ENCODE measurements around the gene TAX1BP1.
A peak's percentile ranks its signal among the peaks of the same experiment; 100 is the strongest.

Gene TAX1BP1

DNA sequence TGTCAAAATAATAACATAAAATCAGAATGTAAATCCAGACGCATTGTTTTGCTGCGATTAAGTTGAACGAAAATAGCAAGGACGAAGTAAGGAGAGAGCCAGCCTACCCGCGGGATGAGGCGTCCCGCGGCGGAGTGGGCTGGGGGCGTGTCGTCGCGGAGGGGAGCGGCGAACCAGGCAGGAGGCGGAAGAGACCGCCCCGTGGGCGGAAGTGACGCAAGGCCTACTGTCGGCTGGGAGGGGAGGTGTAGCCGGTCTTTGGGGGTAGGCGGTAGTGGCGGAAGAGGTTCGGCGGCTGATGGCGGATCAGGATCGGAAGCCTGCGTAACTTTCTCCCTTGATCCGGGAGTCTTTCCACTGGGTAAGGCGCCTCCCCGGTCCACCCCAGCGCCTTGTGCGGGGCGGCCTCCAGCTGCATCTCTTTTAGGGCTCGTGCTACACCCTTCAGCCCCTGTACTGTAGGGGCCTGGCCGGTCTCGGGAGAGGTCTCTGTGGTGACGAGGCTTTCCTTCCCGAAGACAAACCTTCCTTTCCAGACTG is at the start of gene TAX1BP1:
Gene TAX1BP1 (plus strand): TSS at position 254 of the 540 bp plus-strand sequence. CDS start 8,363 bp downstream, outside the sequence.
- DNase-seq, result peak; percentile 86 to 94 (median 93)

DNA sequence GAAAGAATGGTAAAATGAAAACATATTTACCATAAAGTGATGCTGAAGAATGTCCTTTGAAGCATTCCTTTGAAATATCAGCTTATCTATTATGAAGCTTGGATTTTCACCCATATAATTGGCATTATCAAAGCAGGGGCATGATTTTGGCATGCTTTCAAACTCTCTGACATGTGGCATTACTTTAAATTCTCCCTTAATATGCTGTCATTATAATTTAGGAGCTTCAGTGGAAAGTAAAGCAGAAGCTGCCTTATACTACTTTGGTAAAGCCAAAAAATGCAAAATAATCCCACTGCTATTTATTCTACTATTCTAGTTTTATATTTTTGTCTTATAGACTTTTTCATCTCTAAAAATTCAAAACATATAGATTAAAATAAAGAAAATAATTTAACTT is 49.3 kb upstream of the TAX1BP1 start:
- DNase-seq, result no peak

DNA sequence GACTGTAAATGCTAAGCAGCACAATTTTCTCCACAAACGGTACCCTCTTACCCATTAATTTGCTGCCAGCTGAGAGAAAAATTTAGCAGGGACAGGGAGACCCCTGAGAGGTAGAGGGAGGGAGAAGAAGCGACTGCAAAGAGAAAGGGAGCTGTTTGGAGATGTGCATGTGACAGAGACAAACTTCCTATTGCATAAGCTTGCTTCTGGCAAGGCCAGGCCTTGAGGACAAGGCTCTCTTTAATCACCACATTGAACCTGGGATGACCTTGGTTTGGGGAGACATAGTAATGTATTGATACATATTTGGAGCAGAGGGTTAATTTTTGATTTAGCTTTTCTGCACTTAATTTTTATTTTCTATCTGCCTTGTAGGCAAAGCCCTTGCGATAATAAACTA is 46.2 kb upstream of the TAX1BP1 start:
- no peak for DNase-seq

DNA sequence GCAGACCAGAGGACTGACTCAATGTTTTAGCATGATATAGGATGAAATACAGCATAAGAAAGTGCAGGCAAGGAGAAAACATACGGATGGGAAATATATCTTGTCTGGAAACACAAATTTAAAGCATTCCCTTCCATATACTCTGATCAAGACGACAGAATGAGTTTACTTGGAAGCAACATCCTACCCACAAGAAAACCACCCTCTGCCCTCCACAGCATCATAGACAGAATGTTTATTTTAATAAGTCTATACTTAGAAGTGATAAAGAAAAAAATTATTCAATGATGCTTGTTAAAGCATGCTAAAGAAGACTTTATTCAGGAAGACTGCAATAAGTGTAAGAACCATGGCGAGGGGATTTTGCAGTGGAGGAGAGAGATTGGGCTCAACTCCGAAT is 44.9 kb upstream of the TAX1BP1 start:
- no peak for DNase-seq

DNA sequence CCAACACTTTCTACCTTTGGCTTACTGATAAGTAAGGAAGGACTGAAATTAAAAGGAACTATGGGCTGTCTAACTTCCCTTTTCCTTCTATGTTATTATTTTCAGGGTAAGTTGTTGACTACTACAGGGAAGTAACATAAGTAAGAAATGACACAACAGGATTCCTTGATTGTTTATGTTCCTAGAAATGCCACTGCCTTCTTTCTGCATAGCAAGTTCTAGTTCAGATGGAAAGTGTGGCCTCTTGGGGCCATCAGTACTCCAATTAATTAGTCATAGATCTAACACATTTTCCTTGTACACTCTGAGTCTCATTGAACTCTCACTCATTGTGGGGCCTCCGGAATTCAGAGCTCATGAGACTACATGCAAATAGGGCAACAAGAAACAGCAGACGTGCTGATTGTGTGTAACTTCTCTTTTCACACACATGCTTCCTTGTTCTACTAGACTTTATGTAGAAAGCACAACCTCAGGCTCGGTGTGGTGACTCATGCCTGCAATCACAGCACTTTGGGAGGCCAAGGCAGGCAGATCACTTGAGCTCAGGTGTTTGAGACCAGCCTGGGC is 42.0 kb upstream of the TAX1BP1 start:
- DNase-seq, result no peak

DNA sequence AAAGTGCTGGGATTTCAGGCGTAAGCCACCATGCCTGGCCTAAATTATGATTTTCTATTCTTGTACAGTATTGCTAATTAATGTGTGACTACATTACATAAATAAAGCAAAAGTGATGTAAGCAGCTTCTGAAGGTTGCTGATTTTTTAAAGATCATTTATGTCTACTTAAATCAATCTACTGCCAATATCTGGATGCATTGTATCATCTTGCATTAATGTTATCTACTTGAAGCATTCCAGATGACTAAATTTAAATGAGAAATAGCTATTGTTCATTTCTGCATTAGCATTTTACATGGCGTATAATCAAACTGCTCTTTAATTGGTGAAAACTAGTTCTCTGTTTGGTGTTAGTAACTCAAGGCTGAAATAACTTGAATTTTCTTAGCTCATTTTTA is 40.2 kb upstream of the TAX1BP1 start:
- no peak for DNase-seq

DNA sequence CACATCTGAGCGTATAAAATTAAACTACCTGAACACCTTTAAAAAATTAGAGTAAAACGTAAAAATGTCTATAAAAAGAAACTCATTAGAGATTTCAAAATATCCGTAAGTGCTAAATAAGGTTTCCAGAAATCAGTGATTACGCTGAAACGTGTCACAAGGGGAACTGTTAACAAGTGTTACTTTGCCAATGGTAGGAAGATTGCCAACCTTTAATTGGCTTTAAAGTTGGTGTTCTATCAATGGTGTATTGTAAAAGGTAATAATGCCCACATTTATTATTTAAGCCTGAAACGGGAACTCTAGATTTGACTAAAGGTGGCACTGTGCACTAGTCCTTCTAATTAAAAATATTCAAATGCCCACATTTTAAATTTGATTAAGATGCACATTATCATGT is 39.5 kb upstream of the TAX1BP1 start:
- DNase-seq, result no peak

DNA sequence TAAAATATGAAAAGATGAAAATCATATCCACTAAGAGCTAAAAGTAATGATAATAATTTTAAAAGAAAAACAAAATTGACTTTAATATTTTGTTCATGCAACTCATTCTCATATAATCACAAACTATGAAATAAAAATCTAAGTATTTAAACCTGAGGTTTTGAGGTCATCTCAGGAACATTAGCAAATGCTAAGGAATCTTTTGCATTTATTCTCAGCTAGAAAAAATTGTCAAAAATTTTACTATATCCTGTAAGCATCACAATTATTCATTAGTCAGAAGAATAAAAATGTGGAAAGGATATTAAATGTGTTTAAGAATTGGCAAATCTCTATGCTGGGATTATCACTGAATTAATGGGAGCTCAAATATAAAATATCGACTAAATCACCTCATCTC is 36.8 kb upstream of the TAX1BP1 start:
- DNase-seq, result no peak

DNA sequence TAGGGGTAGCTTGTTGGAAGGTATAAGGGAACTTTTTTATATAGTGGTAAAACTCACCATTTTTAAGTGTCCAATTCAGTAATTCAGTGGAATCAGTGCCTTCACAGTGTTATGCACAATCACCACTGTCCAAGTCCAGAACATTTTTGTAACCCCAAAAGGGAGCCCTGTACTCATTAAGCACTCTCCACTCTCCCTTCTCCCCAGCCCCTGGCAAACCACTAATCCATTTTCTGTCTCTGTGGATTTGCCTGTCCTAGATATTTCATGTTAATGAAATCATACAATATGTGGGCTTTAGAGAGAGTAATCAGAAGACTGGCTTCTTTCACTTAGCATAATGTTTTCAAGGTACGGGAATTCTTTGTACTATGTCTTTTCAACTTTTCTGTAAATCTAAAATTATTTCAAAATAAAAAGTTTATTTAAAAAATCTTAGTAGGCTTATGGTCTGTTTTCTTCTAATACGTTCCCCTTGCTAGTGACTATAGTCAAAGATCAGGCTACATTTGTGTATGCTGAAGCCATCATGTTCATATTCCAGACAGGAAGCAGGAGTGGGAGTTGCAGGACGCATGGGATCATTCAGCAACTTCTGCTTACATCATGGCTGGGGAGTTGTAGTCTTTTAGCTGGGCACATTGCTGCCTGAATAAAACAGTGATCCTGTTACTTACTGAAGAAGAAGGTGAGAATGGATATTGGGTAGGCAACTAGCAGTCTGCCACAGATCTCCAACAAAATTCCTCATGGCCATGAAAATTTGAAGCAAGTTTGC is 35.4 kb upstream of the TAX1BP1 start:
- no peak for DNase-seq

DNA sequence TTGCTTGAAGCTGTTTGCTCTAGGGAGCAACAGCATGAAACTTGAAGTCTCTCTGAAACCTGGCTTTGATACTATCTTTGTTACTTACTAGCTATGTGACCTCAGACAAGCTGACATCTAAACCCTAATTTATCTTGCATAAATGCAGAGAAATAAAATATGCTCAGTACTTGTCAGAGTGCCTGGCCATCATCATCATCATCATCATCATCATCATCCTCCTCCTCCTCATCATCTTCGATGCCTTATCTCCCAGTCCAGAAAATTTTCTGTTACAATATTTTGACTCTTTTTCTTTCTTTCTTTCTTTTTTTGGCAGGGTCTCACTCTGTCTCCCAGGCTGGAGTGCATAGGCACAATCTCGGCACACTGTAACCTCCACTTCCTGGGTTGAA is 34.8 kb upstream of the TAX1BP1 start:
- DNase-seq, result no peak

DNA sequence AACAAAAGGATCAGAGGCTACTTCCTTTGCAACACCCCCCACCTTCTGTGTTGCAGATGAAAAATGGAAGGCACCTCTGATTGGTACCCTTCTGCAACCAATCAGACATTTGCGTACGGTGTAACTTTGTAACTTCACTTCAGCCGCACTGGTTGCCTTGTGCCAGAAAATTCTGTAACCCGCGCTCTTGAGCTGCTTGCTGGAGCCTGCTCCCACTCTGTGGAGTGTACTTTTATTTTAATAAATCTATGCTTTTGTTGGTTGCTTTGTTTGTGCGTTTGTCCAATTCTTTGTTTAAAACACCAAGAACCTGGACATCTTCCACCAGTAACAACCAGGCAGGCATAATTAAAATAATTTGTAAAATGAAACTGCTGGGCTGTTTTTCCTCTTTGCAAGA is 31.5 kb upstream of the TAX1BP1 start:
- no peak for DNase-seq

DNA sequence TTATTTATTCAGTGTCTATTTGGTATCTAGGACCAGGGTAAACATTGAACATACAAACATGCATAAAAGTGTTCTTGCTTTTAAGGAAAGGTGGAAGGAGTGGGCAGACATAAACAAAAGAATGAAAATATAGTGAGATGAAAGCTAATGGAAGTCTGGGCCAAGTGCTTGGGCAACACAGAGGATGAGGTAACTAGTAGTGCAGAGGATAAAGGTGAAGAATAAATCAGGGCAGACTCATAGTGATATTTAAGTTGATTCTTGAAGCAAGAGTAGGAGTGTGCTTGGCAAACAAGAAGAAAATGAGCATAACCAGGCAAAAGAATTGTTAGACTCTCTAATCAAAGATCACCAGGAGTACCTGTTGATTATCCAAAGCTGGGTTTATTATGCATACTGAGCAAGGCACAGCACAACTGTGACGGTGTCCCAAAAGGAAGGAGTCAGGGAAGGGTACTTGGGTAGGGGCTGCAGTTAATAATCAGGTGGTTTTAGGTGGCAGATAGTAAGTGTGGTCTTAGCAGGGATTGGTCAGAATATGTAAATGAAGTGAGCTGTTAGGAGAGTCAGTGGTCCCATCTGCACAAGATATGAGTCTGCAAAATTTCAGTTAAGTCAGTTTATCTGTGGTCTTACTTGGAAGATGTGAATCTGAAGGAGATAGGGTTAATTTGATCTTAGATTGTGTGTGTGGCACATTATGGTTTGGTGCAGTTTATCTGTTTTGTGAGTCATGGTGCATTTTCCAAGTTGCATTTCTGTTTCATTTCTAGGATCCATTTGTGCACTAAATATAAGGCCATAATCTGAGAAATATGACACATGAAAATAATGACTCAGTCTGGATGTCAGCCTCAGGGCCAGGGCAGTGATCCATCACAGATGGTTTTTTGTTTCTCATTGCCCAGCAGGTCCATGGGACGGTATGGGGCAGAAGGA is 30.6 kb upstream of the TAX1BP1 start:
- DNase-seq, result no peak

DNA sequence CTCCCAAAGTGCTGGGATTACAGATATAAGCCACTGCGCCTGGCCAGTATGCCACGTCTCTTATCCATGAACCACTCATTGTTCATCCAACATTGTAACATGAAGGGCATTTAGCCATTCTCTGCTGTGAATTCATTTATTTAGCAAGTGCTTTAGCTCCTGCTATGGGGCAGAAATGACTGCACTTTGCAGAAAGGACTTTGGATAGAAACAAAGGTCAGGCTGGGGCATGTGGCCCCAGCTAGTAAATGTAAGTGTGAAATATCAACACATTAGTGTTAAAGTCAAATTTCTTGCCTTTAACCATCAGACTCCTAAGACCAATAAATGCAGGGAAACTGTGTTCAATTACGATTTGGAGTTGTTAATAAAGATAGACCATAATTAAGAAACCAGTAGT is 27.7 kb upstream of the TAX1BP1 start:
- no peak for DNase-seq

DNA sequence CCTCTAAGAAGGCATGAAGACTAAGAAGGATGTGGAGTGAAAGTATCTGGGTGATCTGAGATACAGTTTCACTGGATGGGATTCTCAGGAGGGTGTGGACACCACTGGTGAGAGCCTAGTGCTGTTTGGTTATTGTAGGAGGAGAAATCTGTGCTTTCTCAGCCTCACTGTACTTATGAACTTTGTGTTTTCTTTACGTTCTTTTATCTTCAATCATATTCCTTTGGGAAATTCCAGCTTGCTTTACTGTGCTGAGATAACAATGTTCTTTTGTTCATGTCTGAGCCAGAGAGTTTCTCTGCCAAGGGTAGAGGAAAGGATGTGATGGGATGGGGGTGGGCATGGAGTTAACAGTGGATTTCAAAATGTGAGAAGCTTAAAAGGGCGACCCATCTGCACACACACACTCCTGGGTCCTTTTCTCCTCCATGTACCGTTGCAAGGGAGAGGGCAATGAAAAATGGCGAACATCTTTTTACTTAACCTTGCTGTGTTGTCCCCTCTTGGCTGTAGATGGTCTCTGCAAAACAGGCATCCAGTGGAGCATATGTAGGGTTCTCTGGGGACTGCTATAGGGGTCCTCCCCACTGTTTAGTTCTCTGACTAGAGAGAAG is 25.0 kb upstream of the TAX1BP1 start:
- no peak for DNase-seq

DNA sequence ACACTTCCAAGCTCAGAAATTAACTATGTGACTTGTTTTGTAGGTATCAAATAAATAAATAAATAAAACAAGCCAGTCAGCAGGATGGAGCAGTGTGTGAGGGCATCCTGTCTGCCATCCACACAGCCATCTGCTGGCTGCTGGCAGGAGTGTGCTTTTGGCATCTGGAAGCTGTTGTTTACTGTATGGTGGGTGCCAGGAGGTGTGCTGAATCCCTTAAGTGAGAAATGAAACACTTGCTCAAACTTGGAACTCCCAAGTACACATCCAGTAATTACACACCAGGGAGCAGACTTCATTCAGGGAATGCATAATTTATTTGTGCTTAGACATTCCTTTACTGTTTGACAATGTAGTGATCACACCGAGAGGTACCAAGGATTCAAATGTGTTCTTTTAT is 16.9 kb upstream of the TAX1BP1 start:
- no peak for DNase-seq

DNA sequence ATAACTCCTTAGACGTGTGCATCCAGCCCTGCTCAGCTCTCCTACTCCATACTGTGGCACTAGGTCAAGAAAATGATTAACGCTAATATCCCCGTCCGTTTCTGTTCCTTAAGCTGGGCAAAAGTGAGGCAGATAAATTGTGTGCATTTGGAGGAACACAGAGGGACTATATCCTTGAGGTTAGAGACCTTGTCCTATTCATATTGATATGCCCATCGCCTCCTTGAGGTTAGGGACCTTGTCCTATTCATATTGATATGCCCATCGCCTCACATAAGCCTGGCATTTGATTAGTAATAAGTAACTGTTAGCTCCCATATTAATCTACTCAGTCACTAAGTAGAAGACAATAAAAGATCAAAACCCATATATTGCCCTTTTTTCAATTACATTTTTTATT is 12.9 kb upstream of the TAX1BP1 start:
- DNase-seq, result no peak

DNA sequence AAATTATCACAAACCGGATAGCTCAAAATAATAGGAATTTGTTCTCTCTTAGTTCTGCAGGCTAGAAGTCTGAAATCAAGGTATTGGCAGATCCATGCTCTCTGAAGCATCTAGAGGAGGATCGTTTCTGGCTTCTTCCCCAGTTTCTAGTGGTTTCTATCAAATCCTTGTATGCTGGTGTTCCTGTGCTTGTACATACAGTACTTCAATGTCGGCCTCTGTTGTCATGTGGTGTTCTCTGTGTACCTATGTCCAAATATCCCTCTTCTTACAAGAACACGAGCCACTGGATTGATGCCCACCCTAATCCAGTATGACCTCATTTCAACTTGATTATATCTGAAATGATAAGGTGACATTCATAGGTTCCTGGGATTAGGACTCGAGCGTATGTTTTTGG is 9.8 kb upstream of the TAX1BP1 start:
- DNase-seq, result no peak

DNA sequence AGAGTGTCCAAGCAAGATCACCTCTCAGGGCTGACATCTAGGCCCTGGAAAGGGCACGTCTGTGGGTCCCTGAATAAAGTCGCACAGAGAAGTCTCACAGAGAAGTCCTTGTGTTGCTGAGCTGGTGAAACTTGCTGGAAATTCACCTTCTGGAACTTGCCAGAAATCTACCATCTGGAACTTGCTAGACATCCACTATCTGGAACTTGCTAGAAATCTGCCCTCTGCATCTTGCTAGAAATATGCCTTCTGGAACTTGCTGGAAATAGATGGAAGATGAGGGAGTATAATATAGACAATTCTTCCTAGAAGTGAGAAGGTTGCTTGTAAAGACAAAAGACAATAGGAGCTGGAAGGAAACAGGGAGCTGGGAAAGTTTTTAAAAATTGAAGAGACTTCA is 5.4 kb upstream of the TAX1BP1 start:
- no peak for DNase-seq

DNA sequence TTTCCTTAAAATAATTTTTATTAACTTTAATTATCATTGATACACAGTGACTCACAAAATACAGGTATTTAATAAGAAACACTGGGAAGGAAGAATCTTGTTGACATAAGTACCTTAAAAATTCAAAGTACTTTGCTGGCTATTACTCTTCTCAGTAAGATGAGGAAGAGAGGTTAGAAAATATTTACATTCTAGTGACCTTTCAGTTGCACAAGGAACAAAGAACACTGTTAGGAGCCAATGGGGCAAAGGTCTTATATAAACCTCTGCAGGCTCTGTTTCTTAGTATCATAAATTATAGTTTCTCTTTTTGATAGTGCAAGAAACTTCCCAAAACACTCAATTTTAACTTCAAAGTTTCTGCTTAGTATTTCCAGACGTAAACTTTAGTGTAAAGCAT is 4.8 kb upstream of the TAX1BP1 start:
- DNase-seq, result no peak

DNA sequence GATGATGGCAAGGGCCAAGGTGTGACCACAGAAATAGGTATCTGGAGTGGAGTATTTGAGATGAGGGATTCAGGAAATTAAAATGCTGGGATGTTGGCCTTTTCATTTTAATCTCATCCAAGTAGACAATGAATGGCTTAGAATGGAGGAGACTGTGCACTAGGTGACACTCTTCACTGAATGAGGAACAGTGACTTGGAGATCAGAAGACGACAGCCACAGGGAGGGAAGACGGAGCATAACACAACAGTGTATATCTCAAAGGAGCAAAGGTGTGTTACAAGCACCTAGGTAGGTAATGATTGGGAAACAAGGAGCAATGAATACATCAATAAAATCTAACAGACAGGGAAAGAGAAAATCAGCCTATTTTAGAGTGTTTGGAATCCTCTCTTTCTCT is 4.1 kb upstream of the TAX1BP1 start:
- no peak for DNase-seq

DNA sequence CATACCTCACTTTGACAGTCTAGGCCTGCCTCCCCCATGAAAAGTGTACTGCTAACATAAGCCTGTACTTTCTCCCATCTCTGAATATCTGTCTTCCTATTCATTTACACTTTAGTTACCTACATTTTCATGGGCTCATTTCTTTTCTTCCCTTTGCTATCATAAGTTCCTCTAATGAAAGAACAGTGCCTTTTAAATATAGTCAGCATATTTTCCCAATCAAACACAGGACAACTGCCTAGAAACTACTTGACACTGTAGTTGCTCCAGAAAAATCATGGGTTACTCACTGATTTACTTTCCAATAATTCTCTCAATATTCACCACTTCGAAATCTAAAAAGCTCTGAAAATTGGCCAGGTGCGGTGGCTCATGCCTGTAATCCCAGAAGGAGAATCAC is 2.8 kb upstream of the TAX1BP1 start:
- DNase-seq, result no peak

DNA sequence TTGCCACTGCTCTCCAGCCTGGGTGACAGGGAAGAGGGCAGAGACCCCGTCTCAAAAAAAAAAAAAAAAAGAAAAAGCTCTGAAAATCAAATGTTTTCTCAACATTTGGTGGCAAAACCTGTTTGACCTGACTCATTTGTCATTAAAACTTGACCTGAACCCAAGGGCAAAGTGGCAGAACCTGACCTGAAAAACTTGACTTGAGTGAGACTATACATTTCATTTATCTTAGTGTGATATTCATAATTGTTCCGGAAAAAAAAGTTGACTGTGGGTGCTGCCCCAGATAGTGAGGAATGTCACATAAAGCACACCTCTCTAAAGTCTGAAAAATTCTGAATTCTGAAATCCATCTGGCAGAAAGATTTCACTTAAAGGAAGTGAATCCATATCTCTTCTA is 2.3 kb upstream of the TAX1BP1 start:
- DNase-seq, result no peak

DNA sequence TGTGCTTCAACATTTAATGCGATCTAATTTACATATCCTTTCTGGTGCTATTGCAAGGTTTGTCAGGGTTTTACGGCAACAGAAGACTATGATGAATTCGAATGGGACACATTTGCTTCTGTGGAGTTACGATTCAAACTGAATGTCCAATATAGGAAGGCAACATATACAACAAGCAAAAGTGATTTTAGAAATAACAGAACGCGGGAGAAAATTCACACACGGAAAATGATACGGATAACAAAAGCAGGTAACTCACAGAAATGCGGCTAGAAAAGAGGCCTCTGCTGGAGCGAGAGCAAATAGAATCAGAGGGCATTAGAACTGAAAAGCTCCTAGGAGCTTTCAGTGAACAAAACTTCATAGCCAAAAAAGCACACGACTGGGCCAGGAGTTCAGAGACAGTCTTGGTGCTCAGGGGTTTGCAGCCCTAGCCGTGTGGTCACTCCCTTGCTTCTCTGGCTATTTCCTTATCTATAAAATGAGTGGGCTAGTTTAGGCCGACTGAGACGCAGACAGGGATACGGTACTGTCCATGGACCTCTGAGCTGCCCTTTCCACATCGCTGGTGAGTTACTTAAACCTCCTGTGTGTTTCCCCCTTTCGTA is 557 bp upstream of the TAX1BP1 start:
- peak in 2 of 6 experiments; percentile 18 to 40 for DNase-seq

All from stimulated activated naive CD4-positive, alpha-beta T cell (primary cell).